Esophagus muscularis mucosa (tissue), 4 donors: ENCODE measurements around the gene PNPLA1.

Experiments used
- CTCF ChIP-seq, 3 experiments: fragments of 200-600 bp in 2 of 3; fragments of 450-650 bp in 1 of 3; sonication (generic) in 2 of 3; IDR thresholded peaks; one replicate each; pipeline ENCODE4 v1.5.1; 2017 to 2019; ENCODE audit warnings: antibody characterized with exemption in 3 of 3, mild to moderate bottlenecking in 2 of 3, moderate library complexity in 1 of 3
- EP300 ChIP-seq: sonication (generic); formaldehyde crosslinking; IDR thresholded peaks from one replicate; pipeline ENCODE4 v1.6.1; 2017; ENCODE audit warnings: antibody characterized with exemption
- POLR2A ChIP-seq: fragments of 450-650 bp; IDR thresholded peaks from one replicate; pipeline ENCODE4 v1.6.1; 2017; ENCODE audit warnings: antibody characterized with exemption, moderate library complexity, mild to moderate bottlenecking, low read depth
- POLR2AphosphoS5 ChIP-seq, 2 donors: sonication (generic); formaldehyde crosslinking; IDR thresholded peaks; one replicate each; pipeline ENCODE4 v1.6.1; 2017; ENCODE audit warnings: antibody characterized with exemption in 2 of 2

GRCh38 chr6:36322591-36322990 lies 52.7 kb downstream of the PNPLA1 start:
- TF ChIP-seq CTCF (IDR thresholded peaks at IDR 0.05) (no peak), EP300 (no peak), POLR2A (no peak), POLR2AphosphoS5 (IDR thresholded peaks at IDR 0.05) (no peak)
